HG03103 (cell line): ENCODE measurements around the gene PUS7.
"Not testable (repeated sequence)": the region's sequence is repeated elsewhere in the genome, so short reads cannot be mapped to it uniquely, and the experiment has no call there.

ENCODE experiments used
- ATAC-seq: cut with Tn5 transposase; IDR thresholded peaks from one replicate; pipeline ENCODE4 v1.9.1; 2021; ENCODE audit warnings: low read depth; ENCODE audit not compliant: unreplicated experiment

PUS7 gene

DNA sequence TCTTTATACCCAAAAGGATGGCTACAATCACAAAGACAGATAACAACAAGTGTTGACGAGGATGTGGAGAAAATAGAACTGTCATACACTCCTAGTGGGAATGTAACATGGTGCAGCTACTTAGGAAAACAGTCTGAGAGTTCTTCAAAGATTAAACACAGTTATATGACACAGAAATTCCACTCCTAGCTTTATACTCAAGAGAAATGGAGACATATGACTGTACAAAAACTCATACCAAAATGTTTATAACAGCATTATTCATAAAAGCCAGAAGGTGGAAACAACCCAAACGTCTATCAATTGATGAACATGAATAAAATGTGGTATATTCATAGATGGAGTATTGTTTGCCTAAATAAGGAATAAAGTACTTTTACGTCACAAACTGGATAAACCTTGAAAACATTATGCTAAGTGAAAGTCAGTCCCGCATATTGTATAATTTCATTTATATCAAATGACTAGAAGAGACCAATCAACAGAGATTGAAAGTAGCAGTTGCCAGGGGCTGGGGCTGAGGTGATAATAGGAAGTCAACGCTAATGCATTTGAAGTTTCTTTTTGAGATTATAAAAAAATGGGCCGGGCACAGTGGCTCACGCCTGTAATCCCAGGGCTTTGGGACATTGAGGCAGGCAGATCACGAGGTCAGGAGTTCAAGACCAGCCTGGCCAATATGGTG, 71.8 kb downstream of the PUS7 start:
- no peak for ATAC-seq

DNA sequence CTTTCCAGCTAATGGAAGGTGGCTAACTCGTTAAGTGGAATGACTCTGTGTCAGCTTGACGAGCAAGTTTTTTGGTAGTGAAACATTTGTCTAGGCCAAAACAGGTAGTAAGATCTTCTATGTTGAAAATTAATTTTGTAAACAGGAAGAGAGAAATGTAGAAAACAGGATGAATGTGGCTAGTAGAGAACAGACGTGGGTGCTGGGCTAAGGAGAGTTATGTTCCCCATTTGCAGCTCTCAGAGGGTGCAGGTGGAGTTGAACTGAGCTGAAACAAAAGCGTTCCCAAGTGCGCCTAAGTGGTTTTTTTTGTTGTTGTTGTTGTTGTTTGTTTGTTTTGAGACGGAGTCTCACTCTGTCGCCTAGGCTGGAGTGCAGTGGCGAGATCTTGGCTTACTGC, 73.9 kb downstream of the PUS7 start:
- ATAC-seq: peak; percentile 64

DNA sequence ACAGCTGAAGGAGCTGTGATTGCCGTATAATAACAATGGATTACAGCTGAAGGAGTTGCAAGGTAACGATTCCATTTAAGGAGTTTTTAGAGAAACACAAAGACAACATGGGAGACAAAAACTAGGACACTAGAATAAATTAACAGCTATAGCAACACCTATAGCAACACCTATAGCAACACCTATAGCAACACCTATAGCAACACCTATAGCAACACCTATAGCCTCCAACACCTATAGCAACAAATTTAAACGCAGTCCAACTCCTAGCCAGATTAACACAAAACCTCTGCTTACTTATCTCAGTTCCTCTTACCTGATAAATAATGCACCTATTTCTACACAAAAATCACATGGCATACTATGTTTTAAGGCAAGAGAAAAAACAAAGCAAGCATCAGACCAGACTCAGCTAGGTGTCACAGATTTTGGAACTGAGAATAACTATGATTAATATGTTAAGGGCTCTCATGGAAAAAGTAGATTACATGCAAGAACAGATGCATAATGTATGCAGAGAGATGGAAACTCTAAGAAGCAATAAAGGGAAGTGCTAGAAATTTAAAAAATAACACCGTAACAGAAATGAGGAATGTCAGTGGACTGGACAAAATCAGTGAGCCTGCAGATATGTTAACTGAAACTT, 77.6 kb downstream of the PUS7 start:
- no peak for ATAC-seq

DNA sequence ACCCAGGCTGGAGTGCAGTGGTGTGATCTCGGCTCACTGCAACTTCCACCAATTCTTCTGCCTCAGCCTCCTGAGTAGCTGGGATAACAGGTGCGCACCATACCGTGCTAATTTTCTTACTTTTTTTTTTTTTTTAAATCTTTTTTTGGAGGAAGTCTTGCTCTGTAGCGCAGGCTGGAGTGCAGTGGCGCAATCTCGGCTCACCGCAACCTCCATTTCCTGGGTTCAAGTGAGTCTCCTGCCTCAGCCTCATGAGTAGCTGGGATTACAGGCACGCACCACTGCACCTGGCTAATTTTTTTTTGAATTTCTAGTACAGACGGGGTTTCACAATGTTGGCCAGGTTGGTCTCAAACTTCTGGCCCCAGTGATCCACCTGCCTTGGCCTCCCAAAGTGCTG, 79.9 kb downstream of the PUS7 start:
- not testable (repeated sequence) for ATAC-seq

DNA sequence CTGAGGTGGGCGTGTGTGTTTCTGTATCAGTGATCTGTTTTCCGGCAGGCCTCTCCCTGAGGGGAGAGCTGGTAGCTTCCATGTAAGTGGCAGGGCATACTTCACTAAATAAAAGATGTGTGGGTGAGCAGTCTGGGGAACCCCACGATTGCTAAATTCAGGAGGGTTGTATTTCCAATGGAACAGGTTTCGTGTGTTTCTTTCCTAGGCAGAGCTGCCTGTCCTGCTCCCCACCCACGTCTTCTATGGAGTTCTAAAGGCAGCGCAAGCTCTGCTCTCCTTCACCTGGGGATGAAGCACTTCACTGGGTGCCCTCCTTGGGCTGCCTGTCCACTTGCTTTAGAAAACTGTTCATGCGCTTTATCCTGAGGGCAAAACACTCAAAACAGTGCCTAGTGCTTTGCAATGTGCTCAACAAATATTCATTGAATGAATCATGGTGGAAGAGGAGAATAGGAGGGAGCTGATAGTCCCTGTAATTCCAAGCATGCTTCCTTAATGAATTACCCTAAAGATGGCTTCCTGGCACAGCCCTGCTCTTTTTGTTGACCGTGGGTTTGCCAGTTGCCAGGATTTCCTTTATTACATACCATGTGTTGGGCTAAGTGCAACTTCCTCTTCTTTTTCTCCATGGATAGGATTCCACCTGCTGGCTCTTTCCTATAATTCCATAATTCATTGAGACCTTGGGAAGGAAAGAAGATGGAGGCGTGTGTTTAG, 82.7 kb downstream of the PUS7 start:
- no peak for ATAC-seq

DNA sequence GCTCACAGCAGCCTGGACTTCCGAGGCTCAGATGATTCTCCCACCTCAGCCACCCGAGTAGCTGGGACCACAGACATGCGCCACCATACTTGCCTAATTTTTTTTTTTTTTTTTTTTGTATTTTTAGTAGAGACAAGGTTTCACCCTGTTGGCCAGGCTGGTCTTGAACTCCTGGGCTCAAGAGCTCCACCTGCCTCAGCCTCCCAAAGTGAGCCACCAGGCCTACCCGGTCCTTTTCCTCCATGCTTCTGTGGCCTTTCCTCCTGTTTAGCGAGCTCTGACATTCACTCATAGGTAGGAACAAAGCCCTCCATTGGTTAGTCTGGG, 83.3 kb downstream of the PUS7 start:
- no peak for ATAC-seq

DNA sequence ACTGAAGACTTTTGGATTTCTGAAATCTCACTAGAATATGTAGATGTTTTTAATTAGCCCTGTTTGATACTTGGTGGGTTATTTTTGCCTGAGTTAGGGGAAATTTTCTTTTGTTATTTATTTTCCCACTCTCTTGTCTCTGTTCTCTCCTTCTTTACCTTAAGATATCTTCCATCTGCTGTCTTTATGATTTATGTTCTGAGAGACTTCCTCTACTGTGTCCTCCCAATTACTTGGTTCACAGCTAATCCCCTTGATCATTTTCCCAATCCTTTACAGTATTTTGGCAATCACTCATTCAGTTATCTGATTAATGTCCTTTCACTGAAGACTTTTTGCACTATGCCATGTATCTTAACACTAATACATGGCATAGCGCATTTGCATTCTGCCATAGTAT, 83.8 kb downstream of the PUS7 start:
- ATAC-seq: no peak

DNA sequence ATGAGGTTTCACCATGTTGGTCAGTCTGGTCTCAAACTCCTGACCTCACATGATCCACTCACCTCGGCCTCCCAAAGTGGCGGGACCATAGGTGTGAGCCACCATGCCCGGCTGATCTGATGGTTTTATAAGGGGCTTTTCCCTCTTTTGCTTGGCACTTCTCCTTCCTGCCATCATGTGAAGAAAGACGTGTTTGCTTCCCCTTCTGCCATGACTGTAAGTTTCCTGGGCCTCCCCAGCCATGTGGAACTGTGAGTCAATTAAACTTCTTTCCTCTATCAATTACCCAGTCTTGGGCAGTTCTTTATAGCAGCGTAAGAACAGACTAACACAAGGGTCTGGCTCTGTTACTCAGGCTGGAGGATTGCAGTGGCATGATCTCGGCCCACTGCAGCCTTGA, 84.7 kb downstream of the PUS7 start:
- not testable (repeated sequence) for ATAC-seq

DNA sequence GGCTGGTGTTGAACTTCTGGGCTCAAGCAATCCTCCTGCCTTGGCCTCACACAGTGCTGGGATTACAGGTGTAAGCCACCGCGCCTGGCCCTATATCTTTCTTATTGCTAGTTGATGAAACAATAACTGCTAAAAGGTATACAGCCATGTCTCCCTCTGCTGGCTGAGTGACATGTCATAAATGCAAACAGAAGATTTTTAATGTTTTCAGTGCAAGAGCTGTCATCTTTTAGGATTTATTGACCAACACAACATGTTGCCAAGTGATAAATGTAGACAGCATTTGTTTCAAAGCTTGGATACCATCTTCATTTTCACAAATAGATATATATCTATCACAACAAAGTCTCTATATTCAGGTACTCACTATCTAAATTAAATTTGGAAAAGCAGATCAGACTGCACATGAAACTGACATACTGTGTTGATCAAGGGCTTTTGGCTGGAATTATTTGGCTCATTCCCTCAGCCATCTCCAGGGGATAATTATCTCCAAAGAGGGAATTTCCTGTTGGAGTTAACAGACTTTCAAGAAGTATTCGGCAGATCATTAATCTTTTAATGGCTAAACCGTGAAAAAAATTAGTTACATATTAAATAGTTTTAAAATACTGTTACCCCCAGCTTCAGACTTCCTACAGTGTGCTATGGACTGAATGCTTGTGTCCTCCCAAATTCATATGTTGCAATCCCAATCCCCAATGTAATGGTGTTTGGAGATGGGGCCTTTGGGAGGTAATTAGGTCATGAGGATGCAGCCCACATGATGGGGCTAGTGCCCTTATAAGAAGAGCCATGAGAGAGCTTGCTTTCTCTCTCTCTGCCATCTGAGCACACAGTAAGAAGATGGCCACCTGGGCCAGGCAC, 92.1 kb downstream of the PUS7 start:
- ATAC-seq: no peak

DNA sequence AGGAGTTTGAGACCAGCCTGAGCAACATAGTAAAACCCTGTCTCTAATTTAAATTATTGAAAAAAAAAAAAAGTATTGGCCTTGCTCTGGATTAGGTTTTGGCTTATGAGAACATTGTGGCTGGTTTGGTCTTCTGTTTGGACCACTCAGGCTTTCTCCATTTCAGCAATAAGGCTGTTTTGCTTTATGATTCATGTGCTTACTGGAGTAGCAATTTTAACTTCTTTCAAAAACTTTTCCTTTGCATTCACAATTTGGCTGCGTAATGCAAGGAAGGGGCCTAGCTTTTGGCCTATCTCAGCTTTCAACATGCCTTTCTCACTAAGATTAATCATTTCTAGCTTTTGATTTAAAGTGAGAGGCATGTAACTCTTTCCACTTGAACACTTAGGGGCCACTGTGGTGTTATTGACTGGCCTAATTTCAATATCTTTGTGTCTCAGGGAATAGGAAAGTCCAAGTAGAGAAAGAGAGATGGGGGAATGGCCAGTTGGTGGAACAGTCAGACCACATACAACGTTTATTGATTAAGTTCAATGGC, 95.4 kb downstream of the PUS7 start:
- ATAC-seq: no peak

DNA sequence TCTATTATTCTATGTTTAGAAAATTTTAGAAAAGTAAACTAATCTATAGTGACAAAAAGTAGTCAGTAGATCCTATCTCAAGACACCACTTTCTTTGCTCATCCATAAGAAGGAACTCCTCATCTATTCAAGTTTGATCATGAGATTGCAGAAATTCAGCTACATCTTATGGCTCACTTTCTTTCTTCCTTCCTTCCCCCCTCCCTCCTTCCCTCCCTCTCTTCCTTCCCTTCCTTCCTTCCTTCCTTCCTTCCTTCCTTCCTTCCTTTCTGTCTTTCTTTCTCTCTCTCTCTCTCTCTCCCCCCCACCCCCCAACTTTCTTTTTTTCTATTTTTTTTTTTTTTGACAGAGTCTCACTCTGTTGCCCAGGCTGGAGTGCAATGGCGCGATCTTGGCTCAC, 98.1 kb downstream of the PUS7 start:
- ATAC-seq: no peak

DNA sequence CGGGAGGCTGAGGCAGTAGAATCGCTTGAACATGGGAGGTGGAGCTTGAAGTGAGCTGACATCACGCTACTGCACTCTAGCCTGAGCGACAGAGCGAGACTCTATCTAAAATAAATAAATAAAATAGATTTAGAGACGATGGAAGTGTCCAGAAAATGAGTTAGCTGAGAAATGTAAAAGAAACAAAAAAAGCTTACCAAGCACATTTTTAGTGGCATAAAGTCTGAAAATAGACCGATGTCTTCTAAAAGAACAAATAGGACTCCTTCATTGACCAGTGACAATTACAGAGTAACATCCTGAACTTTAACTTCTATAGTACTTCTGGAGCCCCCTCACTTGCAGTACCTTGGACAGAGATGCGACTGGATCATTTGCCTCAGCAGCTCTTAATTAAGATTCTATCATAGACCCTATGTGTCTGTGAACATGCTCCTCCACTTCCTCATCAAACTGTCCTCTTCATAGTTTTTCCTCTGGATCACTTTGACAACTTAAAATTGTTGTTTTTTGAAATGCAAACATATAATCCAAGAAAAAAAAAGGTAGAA, 108.1 kb downstream of the PUS7 start:
- ATAC-seq: no peak

DNA sequence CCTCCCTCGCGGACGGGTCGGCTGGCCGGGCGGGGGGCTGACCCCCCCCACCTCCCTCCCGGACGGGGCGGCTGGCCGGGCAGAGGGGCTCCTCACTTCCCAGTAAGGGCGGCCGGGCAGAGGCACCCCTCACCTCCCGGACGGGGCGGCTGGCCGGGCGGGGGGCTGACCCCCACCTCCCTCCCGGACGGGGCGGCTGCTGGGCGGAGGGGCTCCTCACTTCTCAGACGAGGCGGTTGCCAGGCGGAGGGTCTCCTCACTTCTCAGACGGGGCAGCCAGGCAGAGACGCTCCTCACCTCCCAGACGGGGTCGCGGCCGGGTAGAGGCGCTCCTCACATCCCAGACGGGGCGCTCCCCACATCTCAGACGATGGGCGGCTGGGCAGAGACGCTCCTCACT, 111.3 kb downstream of the PUS7 start:
- not testable (repeated sequence) for ATAC-seq

DNA sequence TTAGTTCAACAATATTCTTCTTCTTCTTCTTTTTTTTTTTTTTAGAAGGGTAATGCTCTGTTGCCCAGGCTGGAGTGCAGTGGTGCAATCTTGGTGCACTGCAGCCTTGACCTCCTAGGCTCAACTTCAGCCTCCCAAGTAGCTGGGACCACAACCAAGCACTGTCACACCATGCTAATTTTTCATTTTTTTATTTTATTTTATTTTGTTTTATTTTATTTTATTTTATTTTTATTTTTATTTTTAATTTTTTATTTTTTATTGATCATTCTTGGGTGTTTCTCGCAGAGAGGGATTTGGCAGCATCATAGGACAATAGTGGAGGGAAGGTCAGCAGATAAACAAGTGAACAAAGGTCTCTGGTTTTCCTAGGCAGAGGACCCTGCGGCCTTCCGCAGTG, 112.3 kb downstream of the PUS7 start:
- ATAC-seq: not testable (repeated sequence)

DNA sequence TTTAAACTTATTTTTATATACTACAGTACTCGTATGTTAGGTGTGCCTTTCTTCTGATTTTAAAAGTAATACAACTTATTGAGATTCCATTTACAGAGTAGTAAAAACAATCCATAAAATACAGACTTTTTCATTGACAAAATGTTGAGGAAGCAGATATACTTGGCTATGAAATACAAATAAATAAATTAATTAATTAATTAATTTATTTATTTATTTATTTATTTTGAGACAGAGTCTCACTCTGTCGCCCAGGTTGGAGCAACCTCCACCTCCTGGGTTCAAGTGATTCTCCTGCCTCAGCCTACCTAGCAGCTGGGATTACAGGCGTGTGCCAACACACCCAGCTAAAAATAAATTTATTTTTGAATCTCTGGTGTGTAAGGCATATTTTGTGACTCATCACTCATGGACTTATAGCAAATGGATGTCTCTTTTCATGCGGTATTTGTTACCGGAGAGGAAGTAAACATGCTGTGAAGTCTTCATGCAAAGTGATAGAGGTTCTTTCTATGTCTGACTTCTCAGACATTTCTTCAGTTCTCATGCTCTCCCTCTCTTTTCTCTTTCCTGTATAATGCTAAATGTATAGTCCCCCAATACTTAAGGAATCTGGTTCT, 113.2 kb downstream of the PUS7 start:
- ATAC-seq: no peak
